A549 (cell line): Measurements from ENCODE around the gene TACC2. TPM values are rescaled to one million over a fixed set of nuclear protein-coding genes. Genes with fewer than 3 reads are reported as not detected.

Source experiments
- ATAC-seq, 2 experiments: fragments of 200-7000 bp in 1 of 2; fragments of >200 bp in 1 of 2; cut with Nextera tagmentation in 1 of 2; cut with Tn5 transposase in 1 of 2; 3 replicates each; pipeline versions ENCODE4 v1.8.0 to v1.9.1; 2018 to 2020; ENCODE audit warnings: mild to moderate bottlenecking in 1 of 2, moderate library complexity in 1 of 2
- CTCF ChIA-PET: fragments of 300-600 bp; sonication (Branson Sonifier 250); formaldehyde crosslinking; extraction: SDS; loops from one replicate; lab custom pipeline; 2021; ENCODE audit warnings: antibody characterized with exemption, inconsistent platforms; lab: Yijun Ruan, JAX
- POLR2A ChIA-PET: fragments of 350-600 bp; formaldehyde crosslinking; extraction: SDS; loops from one replicate; lab custom pipeline; 2021; ENCODE audit warnings: antibody characterized with exemption, inconsistent platforms; lab: Yijun Ruan, JAX
- DNase-seq, 2 experiments: peaks; one replicate each; pipeline versions ENCODE4 v3.0.0 to v3.0.0-alpha.2; 2011 to 2016; ENCODE audit warnings: low read depth in 1 of 2, low spot score in 1 of 2
- FAIRE-seq: peaks from 2 replicates; lab custom pipeline; 2011; peaks lifted over from hg19 to GRCh38; lab: Jason Lieb, UNC
- H3K27ac ChIP-seq, 2 experiments: fragments of >200 bp; sonication (Bioruptor Twin); formaldehyde crosslinking; 3 replicates each; pipeline ENCODE4 v1.5.1; 2016 to 2017
- H3K4me1 ChIP-seq: fragments of >200 bp; sonication (Bioruptor Twin); formaldehyde crosslinking; 3 replicates; pipeline ENCODE4 v1.6.1; 2016
- H3K4me2 ChIP-seq: fragments of >200 bp; sonication (Bioruptor Twin); formaldehyde crosslinking; 3 replicates; pipeline ENCODE4 v1.6.1; 2016
- H3K4me3 ChIP-seq: fragments of >200 bp; sonication (Bioruptor Twin); formaldehyde crosslinking; 3 replicates; pipeline ENCODE4 v1.5.1; 2016
- H3K9me3 ChIP-seq: fragments of >200 bp; sonication (Bioruptor Twin); formaldehyde crosslinking; 3 replicates; pipeline ENCODE4 v1.6.1; 2016
- CBX2 ChIP-seq: fragments of 200-600 bp; sonication (generic); IDR thresholded peaks from 2 replicates; pipeline ENCODE4 v1.6.1; 2016; ENCODE audit warnings: low read depth, mild to moderate bottlenecking, borderline replicate concordance
- CBX8 ChIP-seq: fragments of 200-600 bp; sonication (generic); IDR thresholded peaks from 2 replicates; pipeline ENCODE4 v1.6.1; 2016
- CHD4 ChIP-seq: fragments of 200-600 bp; sonication (generic); IDR thresholded peaks from 2 replicates; pipeline ENCODE4 v1.6.1; 2016; ENCODE audit warnings: antibody characterized with exemption, mild to moderate bottlenecking, borderline replicate concordance
- EHMT2 ChIP-seq: fragments of 200-600 bp; sonication (generic); IDR thresholded peaks from 2 replicates; pipeline ENCODE4 v1.6.1; 2016; ENCODE audit warnings: antibody characterized with exemption, low read depth, mild to moderate bottlenecking, moderate library complexity
- FOXS1 ChIP-seq: fragments of 250-450 bp; sonication (Bioruptor Pico); IDR thresholded peaks from 2 replicates; pipeline ENCODE4 v1.5.0; 2020; ENCODE audit warnings: mild to moderate bottlenecking, moderate library complexity
- HOXA7 ChIP-seq: fragments of 250-450 bp; sonication (Bioruptor Pico); IDR thresholded peaks from 2 replicates; pipeline ENCODE4 v1.5.0; 2020; ENCODE audit warnings: mild to moderate bottlenecking, moderate library complexity
- HOXB13 ChIP-seq: fragments of 250-450 bp; sonication (Bioruptor Pico); IDR thresholded peaks from 2 replicates; pipeline ENCODE4 v1.5.0; 2020; ENCODE audit warnings: low read depth, mild to moderate bottlenecking, moderate library complexity
- JUN ChIP-seq, 2 experiments: fragments of >200 bp; sonication (Bioruptor Twin); formaldehyde crosslinking; IDR thresholded peaks; 2 replicates in 1 of 2; 3 replicates in 1 of 2; pipeline ENCODE4 v1.6.1; 2016 to 2017
- NFE2L2 ChIP-seq: fragments of 150-350 bp; conservative IDR thresholded peaks from 2 replicates; pipeline ENCODE4 v1.6.1; 2014; ENCODE audit warnings: low read length
- NPAS2 ChIP-seq: fragments of 250-450 bp; sonication (Bioruptor Pico); IDR thresholded peaks from 2 replicates; pipeline ENCODE4 v1.8.0; 2022; ENCODE audit warnings: mild to moderate bottlenecking, moderate library complexity, borderline replicate concordance
- NR3C1 ChIP-seq: fragments of >200 bp; sonication (Bioruptor Twin); formaldehyde crosslinking; IDR thresholded peaks from 3 replicates; pipeline ENCODE4 v1.6.1; 2017
- PBX3 ChIP-seq: IDR thresholded peaks from 2 replicates; pipeline ENCODE4 v1.6.1; 2012
- POLR2A ChIP-seq: IDR thresholded peaks from 2 replicates; pipeline ENCODE4 v1.6.1; 2012; ENCODE audit warnings: mild to moderate bottlenecking, low read length
- RFX5 ChIP-seq: fragments of 450-650 bp; IDR thresholded peaks from 2 replicates; pipeline ENCODE4 v1.7.1; 2014; ENCODE audit warnings: antibody characterized with exemption, mild to moderate bottlenecking, moderate library complexity
- SMC3 ChIP-seq: fragments of >200 bp; sonication (Bioruptor Twin); formaldehyde crosslinking; IDR thresholded peaks from 3 replicates; pipeline ENCODE4 v1.6.1; 2018; ENCODE audit warnings: inconsistent platforms
- SREBF2 ChIP-seq: fragments of 450-650 bp; IDR thresholded peaks from 2 replicates; pipeline ENCODE4 v1.6.1; 2014; ENCODE audit warnings: mild to moderate bottlenecking, moderate library complexity
- USF2 ChIP-seq: fragments of 450-650 bp; IDR thresholded peaks from 2 replicates; pipeline ENCODE4 v1.6.1; 2014; ENCODE audit warnings: antibody characterized with exemption
- ZC3H11A ChIP-seq: fragments of 450-650 bp; IDR thresholded peaks from 2 replicates; pipeline ENCODE4 v1.6.1; 2014; ENCODE audit warnings: antibody characterized with exemption, mild to moderate bottlenecking
- ZFP36 ChIP-seq: fragments of 450-650 bp; IDR thresholded peaks from 2 replicates; pipeline ENCODE4 v1.6.1; 2014; ENCODE audit warnings: borderline replicate concordance; ENCODE audit not compliant: partially characterized antibody
- WGBS: methylation state at CpG from one replicate; pipeline ENCODE4 v1.1.6; 2017; ENCODE audit errors: missing lambda C conversion rate; 5-methylcytosine and 5-hydroxymethylcytosine counted together
- polyA plus RNA-seq, 4 experiments: library from polyadenylated mRNA; depleted of rRNA in 3 of 4; stranded (reverse); fragments of >200 nt; fragmentation: RNase III in 1 of 4; extraction: RNeasy Plus Mini Kit Qiagen cat#74134 plus additional on column Dnase treatment in 1 of 4; gene quantifications; 2 replicates in 3 of 4; 3 replicates in 1 of 4; pipeline ENCODE4 v1.2.3, GENCODE V29; 2011 to 2017
- TF ChIP-seq, protein P1 (sequence below): fragments of 150-350 bp; IDR thresholded peaks from 2 replicates; pipeline ENCODE4 v1.6.1; 2014; ENCODE audit warnings: low read depth, mild to moderate bottlenecking, low read length

The TACC2 gene
- polyA plus RNA-seq, 2 of the 4 experiments (the other 2 are of a cell fraction): 83.3 to 128 TPM

GRCh38 chr10:122001698-122002097 is 12.7 kb downstream of the TACC2 start:
- Histone ChIP-seq H3K4me2 (no peak overlapping the region), H3K9me3 (peaks cover 30% of the 10 kb centered on the region), H3K4me3 (no peak overlapping the region)
- WGBS: 6% methylated on average over 1 of the region's 1 CpG
- FAIRE-seq: no peak
- TF ChIP-seq CBX8 (no peak), SMC3 (no peak), NPAS2 (no peak), USF2 (no peak), NR3C1 (no peak), SREBF2 (no peak), HOXB13 (no peak), CHD4 (no peak), JUN (IDR thresholded peaks at IDR 0.05) (no peak), ZFP36 (no peak)
- TF ChIP-seq, all 56 proteins: peak for 0
- Histone ChIP-seq H3K27ac (no peak overlapping the region), H3K4me1 (no peaks in the 10 kb centered on the region)
- CTCF ChIA-PET: no interaction called here
- POLR2A ChIA-PET: no interaction called here
- DNase-seq: no peak
- ATAC-seq: no peak

- H3K4me1 ChIP-seq: no peaks in the 10 kb centered on the region
- H3K4me3 ChIP-seq: no peak overlapping the region
- 42% methylated on average over 3 of the region's 3 CpGs for WGBS
- ChIA-PET POLR2A (no interaction called here), CTCF (no interaction called here)
- no peak overlapping the region for H3K27ac ChIP-seq
- no peak for FAIRE-seq
- H3K4me2 ChIP-seq: no peak overlapping the region
- TF ChIP-seq RFX5 (no peak), SREBF2 (no peak), CBX8 (no peak), EHMT2 (no peak)
- H3K9me3 ChIP-seq: peaks cover 8% of the 10 kb centered on the region; the same call in 2 of the 3 replicates
- no peak for ATAC-seq
- no peak for DNase-seq
These were observed 18.5 kb downstream of the TACC2 start for GRCh38 chr10:122007415-122007814.

DNA sequence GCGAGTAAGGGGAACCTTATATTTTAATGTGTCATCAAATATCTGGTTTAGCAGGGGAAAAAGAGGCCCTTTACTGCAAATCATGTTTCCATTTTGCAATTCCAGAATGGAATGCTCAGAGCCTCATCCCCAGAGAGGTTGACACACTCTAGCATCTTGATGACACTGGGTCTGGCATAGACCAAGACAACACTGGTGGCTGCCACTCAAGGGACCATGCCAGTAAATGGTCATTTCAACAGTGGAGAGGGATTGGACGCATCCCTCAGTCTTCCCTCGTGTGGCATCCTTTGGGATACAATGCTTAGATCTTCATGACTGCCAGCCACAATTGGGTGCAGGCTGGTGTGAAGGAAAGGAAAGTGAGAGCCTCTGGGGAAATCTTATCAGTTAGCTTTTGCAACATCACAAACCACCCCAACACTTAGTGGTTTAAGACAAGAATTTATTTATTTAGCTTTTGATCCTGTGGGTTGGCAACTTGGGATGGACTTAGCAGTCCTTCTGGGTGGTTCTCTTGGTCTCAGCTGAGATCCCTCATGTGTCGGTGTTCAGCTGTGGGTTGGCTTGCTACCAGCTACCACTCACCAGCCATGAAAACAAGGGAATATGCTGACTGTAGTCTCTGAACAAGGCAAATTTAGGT is 21.6 kb downstream of the TACC2 start:
- no peak for FAIRE-seq
- H3K4me2 ChIP-seq: no peak overlapping the region
- no peaks in the 10 kb centered on the region for H3K4me1 ChIP-seq
- POLR2A ChIA-PET: no interaction called here
- CTCF ChIA-PET: interaction anchor here (0.7 to 1.9 kb wide), 8 partner anchors 11 to 257 kb away, joined by 3 to 5 read pairs (median 4); no protein-coding TSS in a partner anchor
- no peak for ATAC-seq
- H3K27ac ChIP-seq: no peak overlapping the region
- H3K4me3 ChIP-seq: no peak overlapping the region
- TF ChIP-seq FOXS1 (CRISPR knock-in tag) (no peak), NFE2L2 (no peak), PBX3 (no peak), ZC3H11A (no peak), CBX2 (no peak), ZFP36 (no peak), HOXA7 (CRISPR knock-in tag) (no peak), JUN (IDR thresholded peaks at IDR 0.05) (no peak), POLR2A (no peak), CHD4 (no peak)
- TF ChIP-seq, protein P1, sequence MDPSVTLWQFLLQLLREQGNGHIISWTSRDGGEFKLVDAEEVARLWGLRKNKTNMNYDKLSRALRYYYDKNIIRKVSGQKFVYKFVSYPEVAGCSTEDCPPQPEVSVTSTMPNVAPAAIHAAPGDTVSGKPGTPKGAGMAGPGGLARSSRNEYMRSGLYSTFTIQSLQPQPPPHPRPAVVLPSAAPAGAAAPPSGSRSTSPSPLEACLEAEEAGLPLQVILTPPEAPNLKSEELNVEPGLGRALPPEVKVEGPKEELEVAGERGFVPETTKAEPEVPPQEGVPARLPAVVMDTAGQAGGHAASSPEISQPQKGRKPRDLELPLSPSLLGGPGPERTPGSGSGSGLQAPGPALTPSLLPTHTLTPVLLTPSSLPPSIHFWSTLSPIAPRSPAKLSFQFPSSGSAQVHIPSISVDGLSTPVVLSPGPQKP: no peak
- TF ChIP-seq, all 56 proteins: peak for 0
- WGBS: 79% methylated on average over 4 of the region's 4 CpGs
- no peak for DNase-seq
- H3K9me3 ChIP-seq: 0 out of 3 replicates have a peak, but pooled peaks cover 4% of the 10 kb centered on the region
